ENCODE data around the gene ADPRHL1.

ADPRHL1 gene

DNA sequence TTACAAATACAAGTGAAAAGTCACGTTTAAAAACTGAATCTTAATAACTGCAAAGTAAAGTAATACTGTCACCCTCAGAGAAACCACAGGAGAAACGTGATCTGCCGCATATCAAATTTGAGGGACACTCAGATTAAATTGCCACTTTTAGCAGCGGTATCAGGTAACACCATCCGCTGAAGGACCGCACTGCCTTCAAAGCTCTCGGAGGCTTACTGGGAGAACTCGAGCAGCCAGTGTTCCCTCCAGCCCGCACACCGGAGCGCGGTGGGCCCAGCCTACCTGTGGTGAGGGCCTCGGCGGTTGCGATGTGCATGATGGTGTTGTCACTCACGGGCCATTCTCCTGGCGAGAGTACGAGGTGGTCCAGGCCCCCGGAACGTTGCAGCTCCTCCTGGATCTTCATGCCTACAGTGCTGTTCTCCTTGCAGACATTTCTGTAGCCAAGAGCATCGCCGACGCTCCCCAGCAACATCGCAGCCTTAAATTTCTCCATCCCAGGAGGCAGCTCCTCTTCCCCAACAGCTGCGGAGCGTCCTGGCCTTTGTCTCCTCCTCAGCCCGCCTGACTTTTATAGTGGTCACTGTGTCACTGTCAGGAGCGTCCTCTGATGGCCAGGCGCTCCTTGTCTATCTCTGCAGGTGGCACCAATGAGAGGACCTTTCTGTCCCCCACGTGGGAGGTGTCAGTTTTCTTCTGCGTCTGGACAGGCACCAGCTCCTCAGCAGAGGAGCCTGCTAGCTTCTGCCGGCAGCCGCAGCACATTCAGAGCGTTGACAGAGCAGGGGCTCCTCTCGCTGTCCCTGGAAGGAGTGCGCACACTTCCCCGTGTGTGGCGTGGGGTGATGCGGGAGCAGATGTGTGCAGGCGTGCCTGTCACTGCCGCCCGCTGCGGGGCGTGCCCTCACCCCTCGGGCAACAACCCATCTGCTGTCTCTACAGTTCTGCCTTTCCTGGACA lies at the start of gene ADPRHL1:
ADPRHL1 (minus strand) TSS at position 547 of the 960 bp plus-strand sequence; CDS start at position 496, 51 bp downstream.
- no peak within 1 kb of the TSS for H3K4me3 ChIP-seq (ENCODE audit: low read depth, low read length)
- ChIA-PET CTCF (interaction anchor here (0.9 to 5.1 kb wide), 13 partner anchors 10 to 511 kb away, joined by 3 to 24 read pairs (median 5); partner anchors contain the start of gene DCUN1D2), POLR2A (interaction anchor here (0.5 kb wide), 1 partner anchor 418 kb away, joined by 3 read pairs; no protein-coding TSS in a partner anchor)
- no peak for DNase-seq (ENCODE audit: low read depth, low spot score)
- TF ChIP-seq, protein P1, sequence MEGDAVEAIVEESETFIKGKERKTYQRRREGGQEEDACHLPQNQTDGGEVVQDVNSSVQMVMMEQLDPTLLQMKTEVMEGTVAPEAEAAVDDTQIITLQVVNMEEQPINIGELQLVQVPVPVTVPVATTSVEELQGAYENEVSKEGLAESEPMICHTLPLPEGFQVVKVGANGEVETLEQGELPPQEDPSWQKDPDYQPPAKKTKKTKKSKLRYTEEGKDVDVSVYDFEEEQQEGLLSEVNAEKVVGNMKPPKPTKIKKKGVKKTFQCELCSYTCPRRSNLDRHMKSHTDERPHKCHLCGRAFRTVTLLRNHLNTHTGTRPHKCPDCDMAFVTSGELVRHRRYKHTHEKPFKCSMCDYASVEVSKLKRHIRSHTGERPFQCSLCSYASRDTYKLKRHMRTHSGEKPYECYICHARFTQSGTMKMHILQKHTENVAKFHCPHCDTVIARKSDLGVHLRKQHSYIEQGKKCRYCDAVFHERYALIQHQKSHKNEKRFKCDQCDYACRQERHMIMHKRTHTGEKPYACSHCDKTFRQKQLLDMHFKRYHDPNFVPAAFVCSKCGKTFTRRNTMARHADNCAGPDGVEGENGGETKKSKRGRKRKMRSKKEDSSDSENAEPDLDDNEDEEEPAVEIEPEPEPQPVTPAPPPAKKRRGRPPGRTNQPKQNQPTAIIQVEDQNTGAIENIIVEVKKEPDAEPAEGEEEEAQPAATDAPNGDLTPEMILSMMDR (IDR thresholded peaks at IDR 0.05; ENCODE audit: insufficient read depth, low read length, missing control alignments): no peak

DNA sequence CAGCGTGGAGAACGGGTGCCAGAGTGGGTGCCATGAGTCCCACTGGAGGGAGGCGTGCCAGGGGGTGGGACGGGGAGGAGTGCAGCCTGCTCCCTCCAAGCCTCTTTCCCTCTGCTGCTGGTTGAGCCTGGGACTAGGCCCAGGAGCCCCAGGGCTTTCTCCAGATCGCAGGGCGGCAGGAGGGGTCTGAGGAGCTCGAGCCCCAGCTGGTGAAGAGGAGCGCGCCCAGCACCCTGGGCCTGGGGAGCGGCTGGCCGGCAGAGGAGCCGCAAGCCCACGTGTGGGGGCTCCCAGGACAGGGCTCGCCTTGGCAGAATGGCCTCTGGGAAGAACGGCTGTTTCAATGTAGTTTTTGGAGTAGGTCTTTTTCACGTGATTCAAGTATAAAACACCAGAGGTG lies 49.4 kb upstream of the ADPRHL1 start:
- no peak for DNase-seq (ENCODE audit: low read depth, low spot score)
- H3K4me3 ChIP-seq (ENCODE audit: low read depth, low read length): no peak overlapping the region
- TF ChIP-seq, protein P1 (IDR thresholded peaks at IDR 0.05; ENCODE audit: insufficient read depth, low read length, missing control alignments): no peak
- CTCF ChIA-PET: no interaction called here
- POLR2A ChIA-PET: no interaction called here

DNA sequence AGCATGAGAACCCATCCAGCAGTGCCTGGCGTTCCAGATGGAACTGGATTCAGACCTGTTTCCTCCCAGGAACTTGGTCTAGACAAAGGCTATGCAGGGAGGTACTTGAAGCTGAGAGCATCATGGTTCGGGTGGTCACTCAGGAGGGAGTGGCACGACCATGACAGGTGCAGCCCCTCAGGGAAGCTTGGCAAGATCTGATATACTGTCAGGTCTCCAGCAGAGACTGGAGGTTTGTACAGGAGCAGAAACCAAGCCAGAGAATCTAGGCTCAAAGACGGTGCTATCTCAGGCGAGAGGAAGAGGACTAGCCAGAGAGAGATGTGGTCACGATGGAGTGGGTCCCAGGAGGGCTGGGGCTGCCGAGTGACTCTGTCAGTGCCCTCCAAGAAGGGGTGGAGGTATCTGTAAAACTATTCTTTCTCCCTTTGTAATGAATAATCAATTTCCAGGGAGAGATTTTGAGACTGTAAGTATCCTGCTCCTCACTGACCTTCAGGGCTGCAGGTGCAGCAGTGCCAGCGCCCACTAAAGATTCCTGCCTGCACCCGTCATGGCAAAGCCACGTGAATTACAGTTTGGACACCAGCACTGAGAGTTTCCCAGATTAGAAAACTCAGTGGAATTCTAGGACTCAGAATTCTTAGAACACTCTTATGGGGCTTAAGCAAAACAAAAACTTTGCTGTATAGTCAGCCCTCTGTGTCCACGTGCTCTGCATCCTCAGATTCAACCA lies 47.4 kb upstream of the ADPRHL1 start:
- TF ChIP-seq, protein P1 (IDR thresholded peaks at IDR 0.05; ENCODE audit: insufficient read depth, low read length, missing control alignments): no peak
- H3K4me3 ChIP-seq (ENCODE audit: low read depth, low read length): no peak overlapping the region
- DNase-seq (ENCODE audit: low read depth, low spot score): no peak
- CTCF ChIA-PET: no interaction called here
- POLR2A ChIA-PET: no interaction called here

DNA sequence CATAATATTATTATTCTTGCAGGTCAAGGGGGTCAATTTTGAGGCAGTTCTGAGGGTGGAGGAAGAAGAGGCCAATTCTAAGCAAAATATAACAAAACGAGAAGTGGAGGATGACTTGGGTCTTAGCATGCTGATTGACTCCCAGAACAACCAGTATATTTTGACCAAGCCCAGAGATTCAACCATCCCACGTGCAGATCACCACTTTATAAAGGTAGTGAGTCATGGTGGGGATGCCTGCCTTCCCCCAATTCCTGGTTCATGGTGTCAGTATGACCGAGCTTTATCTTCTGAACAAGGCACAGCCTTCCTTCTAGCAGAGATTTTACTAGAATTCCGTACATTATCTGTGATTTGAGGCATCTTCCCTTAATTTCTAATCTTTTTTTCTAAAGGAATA lies 46.6 kb upstream of the ADPRHL1 start:
- CTCF ChIA-PET: no interaction called here
- POLR2A ChIA-PET: no interaction called here
- TF ChIP-seq, protein P1 (IDR thresholded peaks at IDR 0.05; ENCODE audit: insufficient read depth, low read length, missing control alignments): no peak
- no peak for DNase-seq (ENCODE audit: low read depth, low spot score)
- H3K4me3 ChIP-seq (ENCODE audit: low read depth, low read length): no peak overlapping the region

DNA sequence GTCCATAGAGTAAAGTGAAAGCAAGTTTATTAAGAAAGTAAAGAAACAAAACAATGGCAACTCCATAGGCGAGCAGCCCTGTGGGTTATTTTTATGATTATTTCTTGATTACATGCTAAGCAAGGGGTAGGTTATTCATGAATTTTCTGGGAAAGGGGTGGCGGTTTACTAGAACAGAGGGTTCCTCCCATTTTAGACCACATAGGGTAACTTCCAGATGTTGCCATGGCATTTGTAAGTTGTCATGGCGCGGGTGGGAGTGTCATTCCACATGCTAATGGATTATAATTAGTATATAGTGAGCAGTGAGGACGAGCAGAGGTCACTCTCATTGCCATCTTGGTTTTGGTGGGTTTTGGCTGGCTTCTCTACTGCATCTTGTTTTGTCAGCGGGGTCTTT lies 45.6 kb upstream of the ADPRHL1 start:
- no peak for DNase-seq (ENCODE audit: low read depth, low spot score)
- ChIA-PET CTCF (no interaction called here), POLR2A (no interaction called here)
- no peak overlapping the region for H3K4me3 ChIP-seq (ENCODE audit: low read depth, low read length)
- TF ChIP-seq, protein P1 (IDR thresholded peaks at IDR 0.05; ENCODE audit: insufficient read depth, low read length, missing control alignments): no peak

DNA sequence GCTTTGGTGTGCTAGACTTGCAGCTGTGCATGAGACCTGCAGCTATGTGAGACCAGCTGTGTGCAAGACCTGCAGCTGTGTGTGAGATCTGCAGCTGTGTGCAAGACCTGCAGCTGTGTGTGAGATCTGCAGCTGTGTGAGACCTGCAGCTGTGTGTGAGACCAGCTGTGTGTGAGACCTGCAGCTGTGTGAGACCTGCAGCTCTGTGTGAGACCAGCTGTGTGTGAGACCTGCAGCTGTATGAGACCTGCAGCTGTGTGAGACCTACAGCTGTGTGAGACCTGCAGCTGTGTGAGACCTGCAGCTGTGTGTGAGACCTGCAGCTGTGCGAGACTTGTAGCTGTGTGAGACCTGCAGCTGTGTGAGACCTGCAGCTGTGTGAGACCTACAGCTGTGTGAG lies 43.9 kb upstream of the ADPRHL1 start:
- TF ChIP-seq, protein P1 (IDR thresholded peaks at IDR 0.05; ENCODE audit: insufficient read depth, low read length, missing control alignments): no peak
- DNase-seq (ENCODE audit: low read depth, low spot score): no peak
- CTCF ChIA-PET: no interaction called here
- H3K4me3 ChIP-seq (ENCODE audit: low read depth, low read length): no peak overlapping the region
- POLR2A ChIA-PET: no interaction called here
